ENCODE results near the gene EEF1A1.
A peak's percentile ranks its signal among the peaks of the same experiment; 100 is the strongest.
"Not testable (repeated sequence)": the region's sequence is repeated elsewhere in the genome, so short reads cannot be mapped to it uniquely, and the experiment has no call there.

EEF1A1 gene

DNA sequence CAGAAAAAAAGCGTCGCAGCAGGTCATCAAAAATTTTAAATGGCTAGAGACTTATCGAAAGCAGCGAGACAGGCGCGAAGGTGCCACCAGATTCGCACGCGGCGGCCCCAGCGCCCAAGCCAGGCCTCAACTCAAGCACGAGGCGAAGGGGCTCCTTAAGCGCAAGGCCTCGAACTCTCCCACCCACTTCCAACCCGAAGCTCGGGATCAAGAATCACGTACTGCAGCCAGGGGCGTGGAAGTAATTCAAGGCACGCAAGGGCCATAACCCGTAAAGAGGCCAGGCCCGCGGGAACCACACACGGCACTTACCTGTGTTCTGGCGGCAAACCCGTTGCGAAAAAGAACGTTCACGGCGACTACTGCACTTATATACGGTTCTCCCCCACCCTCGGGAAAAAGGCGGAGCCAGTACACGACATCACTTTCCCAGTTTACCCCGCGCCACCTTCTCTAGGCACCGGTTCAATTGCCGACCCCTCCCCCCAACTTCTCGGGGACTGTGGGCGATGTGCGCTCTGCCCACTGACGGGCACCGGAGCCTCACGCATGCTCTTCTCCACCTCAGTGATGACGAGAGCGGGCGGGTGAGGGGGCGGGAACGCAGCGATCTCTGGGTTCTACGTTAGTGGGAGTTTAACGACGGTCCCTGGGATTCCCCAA is at the start of gene EEF1A1:
TSS of gene EEF1A1 (minus strand) at position 345 of the 663 bp plus-strand sequence. CDS start 1,006 bp downstream, outside the sequence.
- peak; percentile 100 for DNase-seq

DNA sequence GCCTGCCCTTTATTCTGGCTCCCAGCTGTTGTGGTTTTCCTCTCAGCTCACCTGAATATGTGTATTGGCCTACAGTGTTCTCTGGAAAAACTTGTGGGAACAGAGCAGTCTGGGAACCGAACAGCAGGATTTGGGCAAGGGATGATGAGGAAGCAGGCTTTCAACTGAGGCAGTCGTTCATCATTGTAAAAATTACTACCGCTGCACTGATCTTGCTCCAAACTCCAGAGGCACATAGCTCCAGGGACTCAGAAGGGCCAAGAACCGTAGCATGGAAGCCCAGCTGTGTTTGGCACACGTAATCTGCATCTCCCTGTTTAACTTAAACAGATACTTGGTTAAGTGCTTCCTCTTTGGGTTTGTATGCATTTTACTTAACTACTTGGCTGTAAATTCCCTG is 48.3 kb upstream of the EEF1A1 start:
- no peak for DNase-seq

DNA sequence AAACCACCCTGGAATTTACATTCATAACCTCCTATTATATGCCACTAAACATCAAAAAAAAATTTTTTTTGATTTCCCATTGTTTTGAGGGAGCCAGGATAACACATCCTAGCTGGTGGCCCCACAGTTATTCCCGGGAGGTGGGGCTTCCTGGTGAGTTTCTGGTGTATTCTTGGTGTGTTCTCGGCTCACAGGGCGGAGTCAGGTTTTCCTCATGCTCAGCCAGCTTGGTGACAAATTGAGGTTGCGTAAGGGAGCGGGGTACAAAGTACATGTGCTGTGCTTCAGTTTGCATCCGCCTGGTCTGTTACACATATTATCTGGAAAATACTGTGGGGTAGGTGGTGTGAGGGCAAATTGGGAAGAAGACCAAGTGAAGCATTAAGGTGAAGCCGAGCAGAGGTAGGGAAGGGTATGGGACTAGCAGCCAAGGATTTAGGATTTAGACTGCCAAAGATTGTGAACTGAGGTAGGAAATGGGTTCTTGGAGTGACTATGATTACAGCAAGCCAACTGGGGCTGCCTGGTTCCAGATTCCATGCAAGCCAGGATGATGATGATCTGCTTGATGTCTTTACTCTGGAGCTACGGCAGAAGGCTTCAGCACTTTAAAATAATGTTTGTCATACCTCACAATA is 46.2 kb upstream of the EEF1A1 start:
- DNase-seq, result peak; percentile 44

- DNase-seq, result not testable (repeated sequence)
Measured at GRCh38 chr6:73566486-73566871, 45.6 kb upstream of the EEF1A1 start.

- DNase-seq, result peak; percentile 68
Measured at GRCh38 chr6:73565767-73566485, 45.1 kb upstream of the EEF1A1 start.

GRCh38 chr6:73564578-73565345 is 43.9 kb upstream of the EEF1A1 start:
- no peak for DNase-seq

DNA sequence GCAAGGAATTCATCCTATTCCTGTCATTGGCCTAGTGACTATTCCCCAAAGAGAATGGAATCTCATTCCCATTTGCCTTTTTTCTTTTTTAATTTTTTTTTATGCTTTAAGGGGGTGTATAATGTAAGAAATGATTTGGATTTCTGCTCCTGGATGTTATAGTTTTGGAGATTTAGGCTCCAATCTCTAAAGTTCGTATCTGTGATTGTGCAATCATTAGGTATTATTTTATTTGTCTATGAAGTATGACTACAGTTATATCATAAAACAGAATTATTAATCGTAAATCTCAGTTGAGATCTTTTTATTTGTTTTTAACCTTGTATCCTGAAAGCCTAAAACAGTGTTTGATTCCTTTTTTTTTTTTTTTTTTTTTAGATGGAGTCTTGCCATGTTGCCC is 41.7 kb upstream of the EEF1A1 start:
- DNase-seq, result no peak

DNA sequence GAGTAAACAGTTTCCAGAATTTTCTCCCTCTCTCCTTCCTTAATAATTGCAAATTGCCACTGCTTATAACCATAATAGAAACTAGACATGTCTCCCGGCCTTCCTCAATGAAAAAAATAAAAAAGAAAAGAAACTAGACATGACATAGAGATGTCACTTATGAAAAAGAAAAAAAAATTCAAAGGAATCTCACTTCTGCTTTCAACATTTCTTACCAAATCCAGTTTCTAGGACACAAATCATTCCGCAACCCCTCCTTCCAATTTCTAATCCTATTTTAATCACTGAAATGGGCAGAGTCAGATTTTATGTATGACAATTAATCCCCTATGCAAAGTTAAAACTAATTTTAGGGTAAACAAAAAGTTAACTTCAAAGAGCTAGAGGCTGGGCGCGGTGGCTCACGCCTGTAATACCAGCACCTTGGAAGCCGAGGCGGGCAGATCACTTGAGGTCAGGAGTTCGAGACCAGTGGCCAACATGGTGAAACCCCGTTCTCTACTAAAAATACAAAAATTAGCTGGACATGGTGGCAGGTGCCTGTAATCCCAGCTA is 40.1 kb upstream of the EEF1A1 start:
- no peak for DNase-seq

GRCh38 chr6:73560182-73560732 is 39.4 kb upstream of the EEF1A1 start:
- DNase-seq, result no peak

- peak; percentile 20 for DNase-seq
Measured at GRCh38 chr6:73559399-73559794, 38.6 kb upstream of the EEF1A1 start.

GRCh38 chr6:73558624-73559398 is 38.0 kb upstream of the EEF1A1 start:
- no peak for DNase-seq

- DNase-seq, result no peak
Measured at GRCh38 chr6:73556836-73557235, 36.0 kb upstream of the EEF1A1 start.

DNA sequence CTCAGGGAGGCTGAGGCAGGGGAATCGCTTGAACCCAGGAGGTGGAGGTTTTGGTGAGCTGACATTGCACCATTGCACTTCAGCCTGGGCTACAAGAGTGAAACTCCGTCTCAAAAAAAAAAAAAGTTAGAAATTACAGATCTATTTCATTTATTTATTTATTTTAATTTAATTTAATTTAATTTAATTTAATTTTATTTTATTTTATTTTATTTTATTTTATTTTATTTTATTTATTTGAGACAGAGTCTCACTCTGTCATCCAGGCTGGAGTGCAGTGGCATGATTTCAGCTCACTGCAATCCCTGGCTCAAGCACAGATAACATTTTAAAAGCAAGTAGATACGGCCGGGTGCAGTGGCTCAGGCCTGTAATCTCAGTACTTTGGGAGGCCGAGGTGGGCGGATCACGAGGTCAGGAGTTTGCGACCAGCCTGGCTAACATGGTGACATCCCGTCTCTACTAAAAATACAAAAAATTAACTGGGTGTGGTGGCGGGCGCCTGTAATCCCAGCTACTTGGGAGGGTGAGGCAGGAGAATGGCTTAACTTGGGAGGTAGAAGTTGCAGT is 34.6 kb upstream of the EEF1A1 start:
- not testable (repeated sequence) for DNase-seq

DNA sequence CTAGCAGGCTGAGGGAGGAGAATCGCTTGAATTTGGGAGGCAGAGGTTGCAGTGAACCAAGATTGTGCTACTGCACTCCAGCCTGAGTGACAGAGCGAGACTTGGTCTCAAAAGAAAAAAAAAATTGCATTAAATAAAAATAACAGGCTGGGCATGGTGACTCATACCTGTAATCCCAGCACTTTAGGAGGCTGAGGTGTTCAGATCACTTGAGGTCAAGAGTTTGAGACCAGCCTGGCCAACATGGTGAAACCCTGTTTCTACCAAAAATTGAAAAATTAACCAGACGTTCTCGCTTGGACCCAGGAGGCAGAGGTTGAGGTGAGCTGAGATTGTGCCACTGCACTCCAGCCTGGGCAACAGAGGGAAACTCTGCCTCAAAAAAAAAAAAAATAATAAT is 30.3 kb upstream of the EEF1A1 start:
- not testable (repeated sequence) for DNase-seq

DNA sequence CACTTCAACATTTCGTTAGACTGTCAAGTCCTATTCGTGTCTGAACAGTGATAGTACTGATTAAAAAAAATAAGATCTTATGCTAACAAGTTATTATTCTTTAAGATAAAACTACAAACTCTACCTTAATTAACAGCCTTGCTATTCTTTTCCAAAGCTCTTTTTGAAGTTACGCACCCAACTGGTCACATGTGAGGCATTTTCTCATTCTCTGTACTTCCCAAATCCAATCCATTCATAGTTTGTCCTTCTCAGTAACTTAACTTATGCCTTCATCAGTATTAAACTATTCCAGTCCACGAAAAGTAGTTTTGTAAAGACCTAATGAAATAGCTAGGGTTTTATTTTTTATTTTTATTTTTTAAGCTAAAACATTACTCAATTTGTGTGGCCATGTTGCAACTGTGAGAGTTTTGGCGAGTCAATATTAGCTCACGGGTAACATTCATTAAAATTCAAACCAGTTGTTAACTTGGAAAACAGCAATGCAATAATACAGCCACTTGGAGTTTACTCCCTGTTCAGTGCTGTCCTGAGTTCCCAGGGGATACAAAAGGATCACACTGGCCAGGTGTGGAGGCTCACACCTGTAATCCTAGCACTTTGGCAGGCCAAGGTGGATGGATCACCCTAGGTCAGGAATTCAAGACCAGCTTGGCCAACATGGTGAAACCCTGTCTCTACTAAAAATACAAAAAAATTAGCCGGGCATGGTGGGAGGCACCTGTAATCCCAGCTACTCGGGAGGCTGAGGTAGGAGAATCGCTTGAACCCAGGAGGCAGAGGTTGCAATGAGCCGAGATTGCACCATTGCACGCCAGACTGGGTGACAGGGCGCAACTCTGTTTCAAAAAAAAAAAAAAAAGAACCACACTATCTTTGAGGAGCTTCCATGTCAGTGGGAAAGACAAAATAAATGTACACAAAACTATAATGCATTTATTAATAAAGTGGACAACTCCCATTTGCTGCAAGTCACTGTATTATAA is 27.9 kb upstream of the EEF1A1 start:
- DNase-seq, result no peak

DNA sequence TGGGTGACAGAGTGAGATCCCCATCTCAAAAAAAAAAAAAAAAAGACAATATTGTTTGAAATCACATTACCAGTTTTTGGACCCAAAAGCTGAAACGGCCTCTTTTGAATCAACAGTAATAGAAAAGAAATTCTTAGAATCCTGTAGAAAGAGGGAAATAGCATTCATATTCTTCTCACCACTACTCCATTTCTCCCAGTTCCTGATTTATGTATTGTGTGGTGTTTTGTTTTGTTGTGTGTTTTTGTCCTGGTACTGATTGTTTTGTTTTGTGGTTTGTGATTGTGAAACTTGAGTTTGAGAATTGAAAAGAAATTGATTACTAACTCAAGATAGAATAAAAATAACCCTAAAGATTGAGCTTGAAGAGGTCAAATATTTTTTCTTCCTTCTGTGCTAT is 26.2 kb upstream of the EEF1A1 start:
- no peak for DNase-seq

- no peak for DNase-seq
Measured at GRCh38 chr6:73542891-73543290, 22.1 kb upstream of the EEF1A1 start.

- not testable (repeated sequence) for DNase-seq
Measured at GRCh38 chr6:73542481-73542880, 21.6 kb upstream of the EEF1A1 start.

DNA sequence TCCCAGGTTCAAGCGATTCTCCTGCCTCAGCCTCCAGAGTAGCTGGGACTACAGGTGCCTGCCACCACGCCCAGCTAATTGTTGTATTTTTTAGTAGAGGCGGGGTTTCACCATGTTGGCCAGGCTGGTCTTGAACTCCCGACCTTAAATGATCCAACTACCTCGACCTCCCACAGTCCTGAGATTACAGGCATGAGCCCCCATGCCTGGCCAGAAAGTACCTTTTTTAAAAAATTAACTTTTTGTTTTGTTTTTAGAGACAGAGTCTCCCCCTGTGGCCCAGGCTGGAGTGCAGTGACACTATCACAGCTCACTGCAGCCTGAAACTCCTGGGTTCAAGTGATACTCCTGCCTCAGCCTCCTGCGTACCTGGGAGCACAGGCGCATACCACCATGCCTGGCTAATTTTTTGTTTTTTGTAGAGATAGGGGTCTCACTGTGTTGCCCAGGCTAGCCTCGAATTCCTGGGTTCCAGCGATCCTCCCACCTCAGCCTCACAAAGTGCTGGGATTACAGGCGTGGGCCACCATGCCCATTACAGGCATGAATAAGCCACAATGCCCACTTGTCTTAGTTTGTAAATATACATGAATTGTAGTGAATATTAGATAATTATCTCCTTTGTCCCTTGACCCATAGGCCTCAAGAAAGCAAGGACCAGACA is 17.4 kb upstream of the EEF1A1 start:
- DNase-seq, result no peak

DNA sequence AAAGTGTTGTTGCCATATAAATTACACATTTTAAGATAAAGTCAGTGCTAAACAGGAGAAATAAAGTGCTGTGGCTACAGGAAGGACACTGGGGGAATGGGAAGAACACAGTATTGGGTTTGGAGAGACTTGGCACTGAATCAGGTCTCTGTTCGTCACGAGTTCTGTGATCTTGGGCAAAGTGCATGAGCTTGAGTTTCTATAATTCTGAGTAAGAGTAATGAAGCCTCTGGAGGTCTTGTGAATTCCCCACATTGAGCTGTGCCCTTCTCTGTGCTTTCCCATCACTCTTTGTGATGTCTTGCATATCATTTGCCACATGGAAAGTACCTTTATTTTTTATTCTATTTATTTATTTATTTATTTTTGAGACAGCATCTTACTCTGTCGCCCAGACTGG is 16.8 kb upstream of the EEF1A1 start:
- no peak for DNase-seq
